IPS DF 4.7 (cell line): Measurements from ENCODE around the gene ANKRD66.
"Not testable (repeated sequence)": the region's sequence is repeated elsewhere in the genome, so short reads cannot be mapped to it uniquely, and the experiment has no call there.

Experiments
- DNase-seq: peaks from one replicate; pipeline ENCODE4 v3.0.0-alpha.2; 2013; ENCODE audit warnings: low spot score; ENCODE audit errors: extremely low read depth

The ANKRD66 gene

DNA sequence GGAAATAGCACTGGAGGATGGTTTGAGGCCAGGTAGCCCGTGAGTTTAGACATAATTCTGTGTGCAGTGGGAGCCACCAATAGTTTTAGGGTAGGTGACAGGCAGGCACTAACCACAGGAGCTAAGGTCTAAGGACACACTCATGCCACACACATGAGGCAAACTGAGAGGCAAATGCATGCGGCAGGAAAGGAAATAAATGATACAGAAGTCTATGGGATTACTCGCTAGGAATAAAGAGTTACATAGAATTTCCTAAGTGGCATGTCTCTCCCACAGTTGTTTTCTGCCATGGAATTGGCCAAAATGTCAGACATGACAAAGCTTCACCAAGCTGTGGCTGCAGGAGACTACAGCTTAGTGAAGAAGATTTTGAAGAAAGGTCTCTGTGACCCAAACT lies 4.9 kb downstream of the ANKRD66 start:
- no peak for DNase-seq

DNA sequence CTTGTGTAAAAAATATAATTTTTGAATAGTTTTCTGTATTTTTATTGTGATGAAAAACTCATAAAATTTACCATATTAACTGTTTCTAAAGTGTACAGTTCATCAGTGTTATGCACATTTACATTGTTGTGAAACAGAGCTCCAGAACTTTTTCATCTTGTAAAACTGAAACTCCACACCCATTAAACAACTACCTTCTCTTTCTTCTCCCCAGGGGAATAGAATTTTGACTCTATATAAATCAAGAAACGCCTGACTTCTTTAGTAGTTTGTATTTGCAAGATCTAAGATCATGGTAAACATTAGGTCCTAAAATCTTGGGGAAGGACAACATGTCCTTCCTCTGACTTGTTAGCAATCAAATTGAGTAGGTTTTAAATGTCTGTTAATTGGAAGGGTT lies 9.1 kb downstream of the ANKRD66 start:
- DNase-seq: no peak

DNA sequence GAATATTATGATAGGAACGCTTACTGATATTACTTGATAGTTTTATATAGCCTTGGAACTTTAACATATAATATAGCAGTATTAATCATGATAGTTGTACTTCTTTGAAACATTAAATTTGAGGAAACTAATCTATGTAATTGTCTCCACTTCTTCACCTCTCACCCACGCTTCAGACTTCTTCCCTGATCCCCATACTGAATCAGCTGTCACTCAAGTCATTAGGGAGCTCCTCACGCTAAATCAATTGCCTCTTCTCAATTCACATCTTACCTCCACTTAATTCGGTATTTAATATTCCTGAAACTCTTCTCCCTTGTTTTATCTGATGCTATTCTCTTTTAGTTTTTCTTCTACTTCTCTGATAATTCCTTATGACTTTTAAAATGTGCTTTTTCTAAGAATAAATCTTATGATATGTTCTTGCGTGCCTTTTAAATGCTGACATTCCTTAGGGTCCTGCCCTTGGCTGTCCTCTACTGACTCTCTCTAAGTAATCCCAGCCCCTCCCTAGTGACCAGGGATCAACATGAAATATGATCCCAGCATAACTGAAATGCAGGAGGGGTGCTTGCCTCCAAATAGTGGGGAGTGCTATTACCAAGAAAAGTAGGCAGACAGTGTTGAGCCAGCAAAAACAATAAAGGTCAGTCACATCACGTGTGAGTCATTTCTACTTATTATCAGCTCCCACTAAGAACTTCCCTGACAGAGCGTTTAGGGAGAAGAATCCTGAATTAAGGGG lies 9.9 kb downstream of the ANKRD66 start:
- DNase-seq: no peak

DNA sequence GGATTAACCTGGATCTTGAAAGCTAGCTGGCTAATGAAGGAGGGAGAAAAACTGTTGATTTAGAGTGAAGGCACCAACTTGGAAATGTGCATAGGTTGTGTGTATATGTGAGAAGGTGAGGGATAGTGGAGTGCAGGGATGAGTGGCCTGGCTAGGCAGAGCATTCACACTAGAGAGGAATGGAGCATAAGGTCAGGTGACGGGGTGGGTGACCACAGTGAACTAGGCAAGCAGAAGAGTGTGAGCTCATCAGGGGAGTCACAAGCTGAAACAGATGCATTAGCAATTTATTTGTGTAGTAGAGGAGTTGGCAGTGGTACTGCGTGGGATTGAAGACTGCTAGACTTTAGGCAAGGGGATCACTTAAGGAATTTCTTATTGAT lies 10.5 kb downstream of the ANKRD66 start:
- no peak for DNase-seq

DNA sequence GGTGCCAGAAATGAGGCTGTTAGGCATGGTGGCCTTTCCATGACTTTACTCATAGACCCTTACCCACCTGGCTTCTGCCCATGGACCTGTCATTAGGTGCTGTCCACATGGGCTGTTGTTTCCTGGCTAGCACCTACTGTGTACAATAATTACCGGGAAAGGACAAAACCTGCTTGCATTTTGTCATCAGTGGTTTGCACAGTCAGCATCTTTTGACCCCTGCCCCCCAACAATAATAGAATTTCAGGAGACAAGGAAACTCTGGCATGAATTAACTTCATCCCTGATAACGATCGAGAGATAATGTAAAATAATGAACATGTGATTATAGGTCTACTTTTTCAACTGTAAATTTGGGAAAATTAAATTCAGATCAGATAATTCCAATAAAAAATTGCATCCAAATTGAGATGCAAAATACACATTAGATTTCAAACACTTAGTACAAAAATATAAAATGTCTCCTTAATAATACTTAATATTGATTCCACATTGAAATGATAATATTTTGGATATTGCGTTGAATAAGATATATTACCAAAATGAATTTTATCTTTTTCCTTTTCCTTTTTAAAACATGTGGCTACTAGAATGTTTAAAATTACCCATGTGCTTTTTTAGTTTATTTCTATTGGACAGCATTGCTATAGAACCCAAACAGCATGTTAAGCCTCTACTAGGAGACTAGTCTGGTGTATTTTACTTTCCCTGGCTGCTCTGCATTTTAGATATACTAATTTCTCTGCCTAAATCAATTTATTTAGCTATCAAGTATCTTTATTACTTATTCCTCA lies 12.4 kb downstream of the ANKRD66 start:
- DNase-seq: no peak

DNA sequence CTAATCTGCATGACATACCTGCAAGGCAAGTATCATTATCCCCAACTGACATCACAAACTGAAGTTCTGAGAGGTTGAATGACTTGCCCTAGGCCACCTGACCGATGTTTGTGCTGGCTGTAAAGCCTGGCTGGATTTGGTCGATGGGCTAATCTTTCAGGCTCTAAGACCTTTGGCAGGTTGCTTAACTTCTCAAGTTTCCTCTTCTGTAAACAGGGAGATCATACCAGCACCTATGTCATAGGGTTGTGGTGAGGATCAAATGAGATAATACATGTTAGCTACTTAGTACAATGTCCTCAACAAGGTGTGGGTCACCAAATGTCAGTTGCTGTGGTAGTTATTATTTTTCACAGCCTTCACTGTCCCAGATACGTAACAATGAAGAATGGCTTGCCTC lies 14.2 kb downstream of the ANKRD66 start:
- no peak for DNase-seq

DNA sequence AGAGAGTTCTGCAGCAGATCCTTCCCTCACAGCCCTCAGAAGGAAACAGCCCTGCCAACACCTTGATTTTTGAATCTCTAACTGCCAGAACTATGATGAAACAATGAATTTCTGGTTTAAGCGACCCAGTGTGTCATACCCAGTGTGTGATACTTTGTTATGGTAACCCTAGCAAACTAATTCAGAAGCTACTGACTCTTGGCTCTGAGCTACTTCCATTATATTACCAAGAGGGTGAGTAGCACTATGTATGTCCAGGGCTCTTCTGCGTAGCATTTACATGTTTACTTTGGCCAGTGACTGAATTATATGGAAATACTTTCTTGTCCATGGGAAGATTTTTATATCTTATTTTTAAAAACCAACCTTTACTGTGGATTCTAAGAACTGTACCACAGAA lies 16.7 kb downstream of the ANKRD66 start:
- DNase-seq: no peak

DNA sequence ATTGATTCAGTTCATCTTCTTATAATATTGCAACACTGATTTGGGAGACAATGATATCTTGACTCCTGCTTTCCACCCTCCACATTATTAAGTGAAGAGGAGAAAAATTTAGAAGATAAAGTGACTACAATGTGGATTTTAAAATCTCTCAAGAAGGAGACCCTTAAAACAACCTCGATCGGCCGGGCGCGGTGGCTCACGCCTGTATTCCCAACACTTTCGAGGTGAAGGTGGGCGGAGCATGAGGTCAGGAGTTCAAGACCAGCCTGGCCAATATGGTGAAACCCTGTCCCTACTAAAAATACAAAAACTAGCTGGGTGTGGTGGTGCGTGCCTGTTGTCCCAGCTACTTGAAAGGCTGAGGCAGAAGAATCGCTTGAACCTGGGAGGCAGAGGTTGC lies 17.5 kb downstream of the ANKRD66 start:
- DNase-seq: not testable (repeated sequence)

DNA sequence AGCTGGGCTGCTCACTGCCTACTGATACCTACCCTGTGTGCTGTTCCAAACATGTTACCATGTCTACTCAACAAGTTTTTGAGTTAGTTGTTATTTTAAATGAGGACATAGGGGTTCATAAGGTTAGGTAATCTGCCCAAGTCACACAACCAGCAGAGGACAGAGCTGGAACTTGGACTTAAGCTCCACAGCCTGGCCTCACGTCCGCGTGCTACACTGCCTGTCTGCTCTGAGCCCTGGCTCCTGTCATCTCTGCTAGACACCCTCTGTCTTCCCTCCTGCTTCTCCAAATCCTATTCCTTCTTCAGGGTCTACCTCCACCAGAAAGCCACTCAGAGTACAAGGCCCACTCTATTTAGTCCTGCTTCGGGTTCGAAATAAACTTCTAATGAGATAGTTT lies 18.2 kb downstream of the ANKRD66 start:
- DNase-seq: no peak

DNA sequence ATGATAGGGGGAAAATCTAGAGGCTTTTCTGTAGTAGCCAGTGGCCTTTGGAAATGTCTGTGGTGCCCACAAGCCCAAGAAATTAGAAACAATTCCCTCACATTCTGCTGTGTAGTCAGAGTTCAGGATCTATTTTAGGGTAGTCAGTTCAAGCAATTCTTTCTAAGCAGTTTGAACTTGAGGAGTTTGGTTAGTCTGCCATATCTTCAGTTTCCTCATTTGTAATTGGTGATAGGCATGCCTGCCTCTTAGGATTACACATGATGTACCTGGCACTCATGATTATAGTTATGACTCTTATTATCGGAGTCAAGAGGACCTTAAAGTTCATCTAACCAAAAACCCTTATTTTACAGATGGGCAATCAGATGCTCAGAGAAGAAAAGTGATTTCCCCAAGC lies 25.3 kb downstream of the ANKRD66 start:
- no peak for DNase-seq

DNA sequence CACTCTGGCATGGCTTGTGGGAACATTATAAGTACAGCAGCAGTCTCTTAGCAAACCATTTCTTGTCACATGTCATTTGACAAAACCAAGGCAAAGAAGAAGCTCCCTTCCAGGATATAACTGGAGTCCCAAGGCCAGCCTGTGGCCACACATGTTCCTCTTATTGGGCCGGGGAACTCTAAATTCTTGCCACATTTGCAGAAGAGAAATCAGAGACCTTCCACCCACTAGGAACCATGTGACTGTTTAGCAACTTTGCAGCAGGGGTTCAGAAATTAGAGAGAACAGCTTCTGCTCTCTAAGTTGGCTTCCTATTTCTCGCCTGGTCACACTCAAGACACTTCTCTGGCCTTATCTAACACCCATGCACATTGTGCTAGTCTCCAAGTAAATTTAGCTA lies 26.0 kb downstream of the ANKRD66 start:
- no peak for DNase-seq

DNA sequence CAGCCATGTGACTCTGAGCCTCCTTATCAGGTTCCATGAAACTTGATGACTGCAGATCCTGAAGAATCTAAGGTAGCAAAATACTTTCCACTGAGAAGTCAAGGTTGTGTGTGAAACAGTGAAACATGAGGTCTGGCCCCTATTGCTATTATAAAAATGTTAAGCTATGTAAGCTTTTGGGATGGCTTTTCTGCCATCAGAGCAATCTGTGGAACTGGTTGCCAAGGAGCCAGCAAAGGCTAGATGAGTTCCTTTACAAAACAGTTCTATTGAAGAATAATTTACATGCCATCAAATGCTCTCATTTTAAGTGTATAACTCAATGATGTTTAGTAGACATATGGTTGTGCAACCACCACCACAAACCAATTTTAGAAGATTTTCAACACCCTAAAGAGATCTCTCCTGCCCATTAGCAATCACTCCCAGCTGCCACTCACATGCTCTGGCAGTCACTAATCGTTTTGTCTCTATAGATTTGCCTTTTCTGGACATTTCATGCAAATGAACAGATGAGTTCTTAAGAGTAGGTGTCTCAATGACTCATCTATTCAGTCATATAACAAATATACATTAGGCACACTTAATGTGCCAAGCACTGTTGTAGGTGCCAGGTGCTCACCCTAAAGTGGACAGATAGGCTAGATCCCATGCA lies 26.6 kb downstream of the ANKRD66 start:
- DNase-seq: no peak

DNA sequence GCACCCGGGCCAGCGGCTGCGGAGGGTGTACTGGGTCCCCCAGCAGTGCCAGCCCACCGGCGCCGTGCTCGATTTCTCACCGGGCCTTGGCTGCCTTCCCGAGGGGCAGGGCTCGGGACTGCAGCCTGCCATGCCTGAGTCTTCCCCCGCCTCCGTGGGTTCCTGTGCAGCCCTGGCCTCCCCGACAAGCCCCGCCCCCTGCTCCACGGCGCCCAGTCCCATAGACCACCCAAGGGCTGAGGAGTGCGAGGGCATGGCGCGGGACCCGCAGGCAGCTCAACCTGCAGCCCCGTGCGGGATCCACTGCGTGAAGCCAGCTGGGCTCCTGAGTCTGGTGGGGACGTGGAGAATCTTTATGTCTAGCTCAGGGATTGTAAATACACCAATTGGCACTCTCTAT lies 28.0 kb downstream of the ANKRD66 start:
- DNase-seq: not testable (repeated sequence)

DNA sequence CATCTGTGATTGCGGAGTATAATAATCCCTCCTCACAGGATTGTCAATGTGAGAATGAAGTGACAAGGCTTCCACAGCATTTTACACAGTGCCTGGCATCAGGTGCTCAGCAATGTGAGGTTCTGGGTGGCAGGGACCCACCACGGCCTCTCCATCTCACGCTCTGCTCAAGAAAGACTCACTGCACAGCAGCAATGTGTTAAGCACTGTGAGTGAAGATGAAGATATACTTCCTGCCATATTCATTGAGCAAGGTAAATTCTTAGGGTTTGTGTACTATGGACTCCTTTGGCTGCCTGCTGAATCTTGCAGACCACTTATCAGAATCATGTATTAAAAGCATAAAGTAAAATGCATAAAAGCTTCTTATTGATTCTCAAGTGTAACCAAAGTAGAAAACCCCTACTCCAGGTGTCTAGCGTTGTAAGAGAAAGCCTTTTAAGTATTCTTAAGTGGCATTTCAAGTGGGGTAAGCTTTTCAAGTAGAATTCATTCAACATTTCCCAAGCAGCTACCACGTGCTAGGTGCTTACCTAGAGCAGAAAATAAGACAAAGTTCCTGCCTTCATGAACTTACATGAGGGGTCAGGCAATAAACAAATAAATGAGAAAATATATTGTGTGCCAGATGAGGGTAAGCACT lies 29.5 kb downstream of the ANKRD66 start:
- no peak for DNase-seq

DNA sequence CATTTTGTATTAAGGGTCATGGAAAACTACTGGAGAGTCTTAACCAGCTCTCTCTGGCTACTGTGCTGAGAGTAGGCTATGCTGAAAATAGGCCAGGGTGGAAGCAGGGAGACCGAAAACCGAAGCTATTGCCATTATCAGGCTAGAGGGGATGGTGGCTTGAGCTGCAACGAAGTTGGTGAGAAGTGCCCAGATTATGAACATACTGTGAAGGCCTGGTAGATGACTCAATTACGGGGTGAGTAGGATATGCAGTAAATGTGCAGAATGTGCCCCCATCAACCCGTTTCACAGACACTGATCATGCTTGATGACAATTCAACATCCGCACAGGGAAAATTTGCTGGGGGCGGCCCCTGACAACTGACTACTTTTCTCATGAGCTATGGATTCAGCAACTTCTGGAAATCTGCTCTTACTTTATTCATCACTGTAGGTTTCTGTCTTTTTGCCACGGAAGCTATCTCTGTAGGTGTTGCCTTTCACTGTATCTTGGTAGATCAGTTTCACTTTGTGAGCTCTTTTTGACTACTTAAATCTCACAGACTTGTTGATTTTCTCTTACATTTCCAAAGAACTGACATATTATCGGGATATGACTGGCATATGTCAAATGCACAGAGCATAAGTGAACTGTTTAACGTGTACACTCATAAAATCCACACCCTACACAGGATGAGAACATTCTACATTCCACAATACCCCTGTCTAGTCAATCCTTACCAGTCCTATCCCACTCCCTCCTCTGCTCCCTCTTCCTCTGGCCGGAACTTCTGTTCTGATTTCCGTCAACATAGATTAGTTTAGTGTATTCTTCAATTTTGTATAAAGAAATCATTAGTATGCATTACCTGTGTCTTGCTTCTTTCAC lies 31.0 kb downstream of the ANKRD66 start:
- no peak for DNase-seq

DNA sequence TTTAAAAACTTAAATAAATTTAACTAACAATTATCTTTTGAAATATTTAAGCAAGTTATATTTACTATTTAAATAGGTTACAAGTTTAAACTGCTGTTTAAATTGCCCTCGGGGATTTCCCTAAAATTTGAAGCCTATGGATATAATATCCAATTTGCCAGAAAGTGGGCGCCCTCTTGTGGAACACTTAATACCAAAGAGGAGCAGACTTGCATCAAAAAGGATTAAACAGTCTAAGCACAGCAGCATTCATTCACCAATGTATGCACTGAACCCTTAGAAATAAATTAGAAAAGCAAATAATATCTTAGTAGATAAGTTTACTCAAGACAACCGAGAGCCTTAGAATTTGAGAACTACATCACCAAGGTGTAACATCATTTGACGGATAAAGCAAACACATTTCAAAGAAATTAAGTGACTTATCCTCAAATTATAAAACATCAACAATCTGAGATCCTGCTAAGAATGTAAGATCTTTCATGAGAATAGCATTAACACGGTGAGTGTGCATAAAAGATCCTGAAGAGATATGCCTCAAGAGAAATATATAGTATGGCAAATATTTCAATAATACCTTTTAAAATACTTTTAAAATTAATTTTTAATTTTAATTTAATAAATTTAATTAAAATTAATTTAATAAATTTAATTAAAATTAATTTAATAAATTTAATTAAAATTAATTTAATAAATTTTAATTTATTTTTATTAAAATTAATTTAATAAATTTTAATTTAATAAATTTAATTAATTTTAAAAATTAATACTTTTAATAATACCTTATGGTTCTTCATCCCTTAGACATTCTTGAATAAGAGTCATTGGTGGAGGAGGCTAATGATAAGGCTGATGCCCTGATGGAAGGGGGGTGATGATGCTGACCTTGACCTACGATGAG lies 35.0 kb downstream of the ANKRD66 start:
- DNase-seq: peak; percentile 2

DNA sequence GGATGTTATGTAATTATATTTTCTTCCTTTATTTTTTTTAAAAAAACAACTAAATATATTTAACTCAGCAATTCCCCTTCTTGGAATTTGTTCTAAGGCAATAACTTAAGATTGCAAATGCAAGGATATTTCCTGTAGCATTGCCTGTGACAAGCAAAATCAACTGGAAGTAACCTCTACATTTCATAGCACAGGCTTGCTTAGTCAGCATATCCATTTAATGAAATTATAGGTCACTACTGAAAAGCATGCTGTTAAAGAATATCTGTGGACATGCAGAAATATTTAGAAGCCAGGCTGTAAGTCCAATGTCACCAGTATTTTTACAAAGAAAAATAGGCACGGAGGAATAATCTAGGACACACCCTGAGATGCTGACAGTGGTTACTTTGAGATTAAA lies 37.8 kb downstream of the ANKRD66 start:
- DNase-seq: no peak

DNA sequence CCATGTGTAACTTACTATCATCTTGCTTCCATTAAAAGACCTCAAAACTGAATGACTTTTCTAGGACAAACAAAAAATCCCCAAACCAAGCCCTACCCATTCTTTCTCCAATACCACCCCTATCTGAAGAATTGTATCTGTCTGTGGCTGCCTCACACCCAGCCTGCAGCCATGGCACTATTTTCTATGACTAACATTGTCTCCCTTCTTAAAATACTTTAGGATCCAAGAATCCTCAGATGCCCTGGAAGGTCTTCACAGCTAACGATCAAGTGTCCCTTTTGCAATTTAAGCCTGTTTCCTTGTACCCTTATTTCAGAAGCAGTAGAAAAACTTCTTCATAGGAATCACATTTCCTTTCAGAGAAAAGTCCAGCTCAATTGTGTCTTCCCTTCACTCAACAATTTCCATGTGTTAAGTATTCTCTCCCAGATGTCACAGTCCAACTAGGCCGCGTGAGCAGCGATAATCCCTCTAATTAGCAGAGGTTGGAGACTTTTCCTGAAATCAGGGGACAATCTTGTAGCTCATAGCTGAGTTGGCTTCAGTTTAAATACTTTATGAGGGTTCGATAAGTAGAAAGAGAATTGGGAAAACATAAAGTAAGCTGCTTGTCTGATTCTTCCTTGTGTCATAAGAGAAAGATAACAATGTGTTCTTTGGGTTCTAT lies 41.3 kb downstream of the ANKRD66 start:
- DNase-seq: no peak

DNA sequence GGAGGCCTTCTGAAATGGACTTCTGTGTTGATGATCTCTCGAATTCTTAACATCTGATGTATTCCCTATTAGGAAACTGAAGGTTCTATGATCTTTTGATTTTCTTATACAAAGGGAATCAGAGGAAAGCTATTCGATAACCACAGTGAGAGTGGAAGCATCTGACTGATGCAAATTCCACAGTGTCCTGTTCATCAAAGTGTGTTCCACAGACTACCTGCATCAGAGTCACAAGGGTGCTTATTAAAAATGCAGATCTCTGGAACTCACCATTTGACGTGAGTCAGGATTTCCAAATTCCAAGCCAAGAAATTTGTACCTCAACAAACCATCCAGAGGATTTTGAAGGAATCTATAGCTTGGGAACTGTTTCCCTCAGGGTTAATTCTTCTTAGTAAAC lies 42.1 kb downstream of the ANKRD66 start:
- DNase-seq: no peak
